ENCODE results near the gene FAM186B.

The FAM186B gene

DNA sequence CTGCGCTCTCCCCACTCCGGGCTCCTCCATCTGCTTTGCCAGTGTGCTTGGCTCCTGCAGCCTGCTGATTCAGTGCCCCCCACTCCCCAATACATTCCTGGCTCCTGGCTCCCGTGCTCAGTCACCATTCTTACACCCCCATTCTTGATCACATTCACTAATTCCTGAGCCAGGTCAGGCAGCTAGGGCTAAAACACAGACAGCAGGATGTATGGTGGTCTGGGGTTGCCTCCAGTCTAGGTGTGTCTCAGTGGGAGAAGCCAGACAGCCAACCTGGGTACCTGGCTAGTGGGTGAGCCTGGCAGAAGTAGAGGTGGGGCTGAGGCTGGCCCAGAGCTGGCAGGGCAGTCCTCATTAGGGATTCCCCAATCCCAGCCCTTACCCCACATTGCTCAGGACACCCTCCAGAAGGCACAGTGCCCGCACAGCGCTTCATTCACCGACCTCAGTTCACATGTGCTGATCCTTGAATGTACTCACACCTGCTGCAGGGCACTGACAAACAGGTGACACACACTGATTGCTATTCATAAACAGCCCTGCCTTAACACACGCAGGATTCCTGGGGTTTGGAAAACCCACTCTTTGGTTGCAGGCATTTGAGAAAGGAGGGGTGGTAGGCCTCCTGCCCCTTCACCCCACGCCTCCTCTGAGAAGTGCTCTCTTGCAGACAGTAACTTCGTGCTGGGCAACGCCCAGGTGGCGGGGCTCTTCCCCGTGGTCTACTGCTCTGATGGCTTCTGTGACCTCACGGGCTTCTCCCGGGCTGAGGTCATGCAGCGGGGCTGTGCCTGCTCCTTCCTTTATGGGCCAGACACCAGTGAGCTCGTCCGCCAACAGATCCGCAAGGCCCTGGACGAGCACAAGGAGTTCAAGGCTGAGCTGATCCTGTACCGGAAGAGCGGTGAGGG lies 65.0 kb downstream of the FAM186B start:
- DNase-seq, result peak in 1 of 51 donors; percentile 37

DNA sequence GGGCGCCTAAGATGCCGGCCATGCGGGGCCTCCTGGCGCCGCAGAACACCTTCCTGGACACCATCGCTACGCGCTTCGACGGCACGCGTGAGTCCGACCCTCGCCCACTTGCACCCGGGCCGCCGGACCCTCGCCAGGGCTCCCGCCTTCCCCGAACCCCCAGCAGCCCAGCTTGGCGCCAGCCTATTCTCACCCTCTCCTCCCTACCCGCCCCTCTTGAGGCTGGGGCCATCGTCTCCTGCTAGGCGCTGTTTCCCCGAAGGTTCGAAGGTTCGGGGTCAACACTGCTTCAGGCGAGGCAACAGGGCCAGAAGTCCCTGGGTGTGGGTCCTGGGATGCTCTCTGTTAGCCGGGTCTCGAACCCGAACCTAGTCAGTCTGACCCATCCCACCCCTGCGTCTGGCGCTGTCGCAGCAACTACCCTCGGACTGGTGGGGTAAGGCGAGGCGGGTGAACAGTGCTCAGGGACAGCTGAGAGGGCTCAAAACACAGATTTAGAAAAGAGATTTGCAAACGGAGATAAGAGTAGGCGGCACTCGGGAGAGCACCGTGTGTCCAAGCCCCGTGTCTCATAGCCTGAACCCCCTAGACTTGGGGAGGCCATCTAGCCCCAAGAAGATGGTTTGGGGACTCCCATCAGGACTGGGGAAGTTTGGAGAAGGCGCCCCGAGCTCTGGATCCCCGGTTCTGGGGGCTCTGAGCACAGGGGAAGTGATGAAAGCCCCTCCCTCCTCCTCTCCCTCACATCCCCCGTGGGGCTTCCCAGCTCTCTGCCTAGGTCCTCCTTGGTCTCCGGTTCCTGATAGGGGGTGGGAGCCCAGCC lies 65.8 kb downstream of the FAM186B start:
- DNase-seq, result no peak

DNA sequence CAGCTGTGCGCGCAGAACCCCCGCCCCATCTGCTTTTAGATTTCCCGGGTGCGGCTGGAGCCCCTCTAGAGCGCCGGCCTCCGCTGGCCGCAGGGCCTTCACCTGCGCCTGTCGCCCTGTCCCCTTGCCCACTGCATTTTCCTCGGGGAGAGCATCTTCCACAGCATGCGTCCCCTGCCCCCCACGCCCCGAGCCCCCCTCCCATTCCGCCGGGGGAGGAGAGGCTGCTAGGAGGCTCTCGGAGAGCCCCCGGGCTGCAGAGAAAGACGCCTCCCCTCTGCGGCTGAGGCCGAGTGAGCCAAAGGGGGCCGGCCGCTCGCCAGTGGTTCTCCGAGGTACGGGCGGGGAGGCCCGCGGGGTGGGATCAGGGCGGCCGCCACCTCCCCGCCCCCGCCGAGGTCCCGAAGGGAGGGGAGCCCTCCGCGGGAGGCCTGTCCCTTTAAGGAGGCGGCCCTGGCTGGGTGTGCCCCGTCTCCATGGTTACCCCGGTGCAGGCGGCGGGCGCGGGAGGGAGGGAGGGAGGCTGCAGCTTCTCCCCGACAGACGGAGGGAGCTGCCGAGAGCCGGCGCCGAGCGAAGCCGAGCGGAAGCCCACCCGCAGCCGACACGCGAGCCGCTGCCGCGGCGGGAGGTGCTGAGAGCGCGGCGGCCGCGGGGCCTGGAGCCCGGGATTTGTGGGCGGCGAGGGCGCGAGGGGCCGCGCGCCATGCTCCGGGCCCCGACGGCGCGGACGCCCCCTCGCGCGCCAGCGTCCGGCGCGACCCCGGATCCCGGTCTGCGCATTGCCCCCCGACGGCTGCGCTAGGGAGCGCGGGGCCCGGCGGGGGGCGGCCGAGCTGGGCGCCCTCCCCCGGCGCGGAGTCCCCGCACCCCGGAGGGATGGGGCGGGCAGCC lies 66.7 kb downstream of the FAM186B start, which contains the start of gene KCNH3:
TSS of gene KCNH3 (plus strand) at position 521 of the 894 bp plus-strand sequence. CDS start 387 bp downstream, outside the sequence.
- DNase-seq, result peak in 37 of 51 donors; percentile 19 to 84 (median 60)

DNA sequence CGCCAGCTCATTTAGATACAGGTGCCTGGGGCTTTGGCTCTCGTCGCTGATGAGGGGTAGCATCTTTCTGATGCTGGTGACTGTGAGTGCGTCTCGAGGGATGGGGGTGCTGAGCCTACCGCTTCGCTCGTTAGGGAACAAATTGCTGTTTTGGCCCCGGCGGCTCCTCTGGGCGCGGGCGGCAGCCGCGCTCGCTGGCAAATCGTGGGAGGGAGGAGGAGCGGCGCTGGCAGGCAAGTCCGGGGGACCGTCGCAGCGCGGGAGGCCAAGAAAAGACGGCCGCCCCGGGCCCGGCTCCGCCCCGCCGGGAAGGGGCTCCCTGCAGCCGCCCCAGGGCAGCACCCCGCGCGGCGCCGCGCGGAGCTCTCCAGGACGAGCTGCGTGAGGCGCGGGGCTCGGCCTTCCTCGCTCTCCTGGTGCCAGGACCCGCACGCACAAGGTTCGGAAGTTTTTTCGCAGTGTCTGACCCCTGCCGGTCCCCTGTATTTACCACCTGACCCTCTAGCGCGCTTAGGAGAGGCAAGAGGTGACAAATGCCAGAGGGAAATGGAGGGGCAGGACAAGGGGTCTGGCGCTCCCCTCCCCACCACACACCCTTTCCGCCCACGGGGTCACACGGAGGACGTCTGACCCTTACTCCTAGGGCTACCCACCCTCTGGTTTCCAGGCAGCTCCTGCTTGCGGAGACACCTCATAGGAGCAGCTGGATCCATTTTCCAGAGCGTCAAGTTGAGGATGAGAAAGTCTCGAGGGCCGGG lies 67.5 kb downstream of the FAM186B start:
- DNase-seq, result peak in 4 of 51 donors; percentile 23 to 49 (median 39)
